HEK293 (cell line): Measurements from ENCODE around the gene CETN3.

Experiments
- BCL11A ChIP-seq: fragments of 450-650 bp; formaldehyde crosslinking; IDR thresholded peaks from 2 replicates; pipeline ENCODE4 v1.5.1; 2016; ENCODE audit warnings: low read depth, missing biosample characterization, missing genetic modification characterization
- HOXA7 ChIP-seq: sonication (generic); formaldehyde crosslinking; IDR thresholded peaks from 2 replicates; pipeline ENCODE4 v1.8.1; 2022; ENCODE audit warnings: missing genetic modification reagents, borderline replicate concordance
- KLF7 ChIP-seq: fragments of 450-650 bp; formaldehyde crosslinking; IDR thresholded peaks from 2 replicates; pipeline ENCODE4 v1.5.1; 2016; ENCODE audit warnings: missing biosample characterization, missing genetic modification characterization, borderline replicate concordance
- MZF1 ChIP-seq: fragments of 450-650 bp; formaldehyde crosslinking; IDR thresholded peaks from 2 replicates; pipeline ENCODE4 v1.5.1; 2017; ENCODE audit warnings: missing biosample characterization, missing genetic modification characterization, borderline replicate concordance
- REPIN1 ChIP-seq: fragments of 450-650 bp; formaldehyde crosslinking; IDR thresholded peaks from 2 replicates; pipeline ENCODE4 v1.5.1; 2017; ENCODE audit warnings: missing biosample characterization, missing genetic modification characterization, low read depth
- ZBTB7A ChIP-seq: fragments of 450-650 bp; formaldehyde crosslinking; IDR thresholded peaks from 2 replicates; pipeline ENCODE4 v1.5.1; 2016; ENCODE audit warnings: low read depth, missing biosample characterization, missing genetic modification characterization
- ZNF324 ChIP-seq: fragments of 450-650 bp; formaldehyde crosslinking; IDR thresholded peaks from 2 replicates; pipeline ENCODE4 v1.5.1; 2016; ENCODE audit warnings: missing biosample characterization, missing genetic modification characterization
- ZNF670 ChIP-seq: fragments of 450-650 bp; formaldehyde crosslinking; IDR thresholded peaks from 2 replicates; pipeline ENCODE4 v1.5.1; 2016; ENCODE audit warnings: missing biosample characterization, missing genetic modification characterization, low read depth
- ZNF76 ChIP-seq: fragments of 450-650 bp; formaldehyde crosslinking; IDR thresholded peaks from 2 replicates; pipeline ENCODE4; 2016; ENCODE audit warnings: low read depth, missing biosample characterization, missing genetic modification characterization, borderline replicate concordance
- TF ChIP-seq, protein P1 (sequence below): fragments of 450-650 bp; formaldehyde crosslinking; IDR thresholded peaks from 2 replicates; pipeline ENCODE4 v1.5.1; 2016; ENCODE audit warnings: missing biosample characterization, missing genetic modification characterization
- TF ChIP-seq, protein P2 (sequence below): fragments of 450-650 bp; formaldehyde crosslinking; IDR thresholded peaks from 2 replicates; pipeline ENCODE4 v1.5.1; 2016; ENCODE audit warnings: missing biosample characterization, missing genetic modification characterization

DNA sequence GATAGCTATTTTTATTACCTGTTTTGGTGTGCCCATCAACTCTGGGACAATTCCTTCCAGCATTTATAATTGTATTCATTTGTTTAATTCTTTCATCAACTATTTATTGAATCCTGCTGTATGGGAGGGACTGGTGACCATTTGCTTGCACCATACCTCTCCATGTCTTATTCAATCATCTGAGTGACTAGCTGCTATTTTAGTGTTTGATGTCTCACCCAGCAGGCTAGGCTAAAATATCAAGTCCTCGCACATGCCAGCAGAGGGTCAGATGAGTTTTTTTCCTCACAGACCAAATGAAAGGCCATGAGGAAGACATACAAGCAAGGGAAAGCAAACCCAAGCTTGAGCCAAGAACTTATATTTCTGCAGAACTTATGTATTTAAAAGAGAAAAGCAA, 63.9 kb downstream of the CETN3 start:
- TF ChIP-seq, protein P1, sequence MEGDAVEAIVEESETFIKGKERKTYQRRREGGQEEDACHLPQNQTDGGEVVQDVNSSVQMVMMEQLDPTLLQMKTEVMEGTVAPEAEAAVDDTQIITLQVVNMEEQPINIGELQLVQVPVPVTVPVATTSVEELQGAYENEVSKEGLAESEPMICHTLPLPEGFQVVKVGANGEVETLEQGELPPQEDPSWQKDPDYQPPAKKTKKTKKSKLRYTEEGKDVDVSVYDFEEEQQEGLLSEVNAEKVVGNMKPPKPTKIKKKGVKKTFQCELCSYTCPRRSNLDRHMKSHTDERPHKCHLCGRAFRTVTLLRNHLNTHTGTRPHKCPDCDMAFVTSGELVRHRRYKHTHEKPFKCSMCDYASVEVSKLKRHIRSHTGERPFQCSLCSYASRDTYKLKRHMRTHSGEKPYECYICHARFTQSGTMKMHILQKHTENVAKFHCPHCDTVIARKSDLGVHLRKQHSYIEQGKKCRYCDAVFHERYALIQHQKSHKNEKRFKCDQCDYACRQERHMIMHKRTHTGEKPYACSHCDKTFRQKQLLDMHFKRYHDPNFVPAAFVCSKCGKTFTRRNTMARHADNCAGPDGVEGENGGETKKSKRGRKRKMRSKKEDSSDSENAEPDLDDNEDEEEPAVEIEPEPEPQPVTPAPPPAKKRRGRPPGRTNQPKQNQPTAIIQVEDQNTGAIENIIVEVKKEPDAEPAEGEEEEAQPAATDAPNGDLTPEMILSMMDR (tag by site-specific recombination): no peak
- TF ChIP-seq ZNF670 (tag by site-specific recombination) (no peak), BCL11A (tag by site-specific recombination) (no peak), REPIN1 (tag by site-specific recombination) (no peak), ZBTB7A (tag by site-specific recombination) (no peak), MZF1 (tag by site-specific recombination) (no peak), ZNF76 (tag by site-specific recombination) (no peak), HOXA7 (CRISPR knock-in tag) (no peak), KLF7 (tag by site-specific recombination) (no peak), ZNF324 (tag by site-specific recombination) (no peak)
- TF ChIP-seq, protein P2, sequence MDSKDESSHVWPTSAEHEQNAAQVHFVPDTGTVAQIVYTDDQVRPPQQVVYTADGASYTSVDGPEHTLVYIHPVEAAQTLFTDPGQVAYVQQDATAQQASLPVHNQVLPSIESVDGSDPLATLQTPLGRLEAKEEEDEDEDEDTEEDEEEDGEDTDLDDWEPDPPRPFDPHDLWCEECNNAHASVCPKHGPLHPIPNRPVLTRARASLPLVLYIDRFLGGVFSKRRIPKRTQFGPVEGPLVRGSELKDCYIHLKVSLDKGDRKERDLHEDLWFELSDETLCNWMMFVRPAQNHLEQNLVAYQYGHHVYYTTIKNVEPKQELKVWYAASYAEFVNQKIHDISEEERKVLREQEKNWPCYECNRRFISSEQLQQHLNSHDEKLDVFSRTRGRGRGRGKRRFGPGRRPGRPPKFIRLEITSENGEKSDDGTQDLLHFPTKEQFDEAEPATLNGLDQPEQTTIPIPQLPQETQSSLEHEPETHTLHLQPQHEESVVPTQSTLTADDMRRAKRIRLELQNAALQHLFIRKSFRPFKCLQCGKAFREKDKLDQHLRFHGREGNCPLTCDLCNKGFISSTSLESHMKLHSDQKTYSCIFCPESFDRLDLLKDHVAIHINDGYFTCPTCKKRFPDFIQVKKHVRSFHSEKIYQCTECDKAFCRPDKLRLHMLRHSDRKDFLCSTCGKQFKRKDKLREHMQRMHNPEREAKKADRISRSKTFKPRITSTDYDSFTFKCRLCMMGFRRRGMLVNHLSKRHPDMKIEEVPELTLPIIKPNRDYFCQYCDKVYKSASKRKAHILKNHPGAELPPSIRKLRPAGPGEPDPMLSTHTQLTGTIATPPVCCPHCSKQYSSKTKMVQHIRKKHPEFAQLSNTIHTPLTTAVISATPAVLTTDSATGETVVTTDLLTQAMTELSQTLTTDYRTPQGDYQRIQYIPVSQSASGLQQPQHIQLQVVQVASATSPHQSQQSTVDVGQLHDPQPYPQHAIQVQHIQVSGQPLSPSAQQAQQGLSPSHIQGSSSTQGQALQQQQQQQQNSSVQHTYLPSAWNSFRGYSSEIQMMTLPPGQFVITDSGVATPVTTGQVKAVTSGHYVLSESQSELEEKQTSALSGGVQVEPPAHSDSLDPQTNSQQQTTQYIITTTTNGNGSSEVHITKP (tag by site-specific recombination): no peak
